Measurements from ENCODE around the gene KAZN.

The KAZN gene

GRCh38 chr1:14794136-14794768 is 195.8 kb downstream of the KAZN start:
- Mint-ChIP-seq H3K27ac (peak overlapping the region in 1 of 2 donors; percentile 10), H3K27me3 (peaks cover 14 to 41% of the 10 kb centered on the region in 2 donors), H3K36me3 (ENCODE audit: insufficient read depth) (no peaks in the 10 kb centered on the region), H3K4me3 (no peak overlapping the region), H3K9me3 (no peaks in the 10 kb centered on the region), H3K4me1 (ENCODE audit: low read depth in 2 of 2) (no peaks in the 10 kb centered on the region)
- DNase-seq (no peak), ATAC-seq (replicated peaks) (no peak)

GRCh38 chr1:14794906-14795305 is 196.4 kb downstream of the KAZN start:
- H3K9me3 Mint-ChIP-seq: no peaks in the 10 kb centered on the region

GRCh38 chr1:14795589-14795988 is 197.1 kb downstream of the KAZN start:
- H3K27ac Mint-ChIP-seq: no peak overlapping the region
- H3K4me1 Mint-ChIP-seq (ENCODE audit: low read depth in 2 of 2): no peaks in the 10 kb centered on the region
- H3K9me3 Mint-ChIP-seq: no peaks in the 10 kb centered on the region
- H3K27me3 Mint-ChIP-seq: peaks cover 14 to 34% of the 10 kb centered on the region in 2 donors
- no peaks in the 10 kb centered on the region for H3K36me3 Mint-ChIP-seq (ENCODE audit: insufficient read depth)
- DNase-seq (no peak), ATAC-seq (replicated peaks) (no peak)
- H3K4me3 Mint-ChIP-seq: no peak overlapping the region

More at GRCh38 chr1:14794906-14795305, 196.4 kb downstream of the KAZN start:
- Mint-ChIP-seq H3K4me3 (no peak overlapping the region), H3K4me1 (ENCODE audit: low read depth in 2 of 2) (no peaks in the 10 kb centered on the region), H3K27me3 (peaks cover 14 to 34% of the 10 kb centered on the region in 2 donors), H3K27ac (no peak overlapping the region), H3K36me3 (ENCODE audit: insufficient read depth) (no peaks in the 10 kb centered on the region)
- ATAC-seq (replicated peaks): no peak
- DNase-seq: no peak

GRCh38 chr1:14800014-14800413 is 201.5 kb downstream of the KAZN start:
- ATAC-seq (replicated peaks): no peak
- H3K4me3 Mint-ChIP-seq: no peak overlapping the region

GRCh38 chr1:14800500-14801076 is 202.1 kb downstream of the KAZN start:
- ATAC-seq (replicated peaks): no peak
- no peaks in the 10 kb centered on the region for H3K36me3 Mint-ChIP-seq (ENCODE audit: insufficient read depth)

More at GRCh38 chr1:14800014-14800413, 201.5 kb downstream of the KAZN start:
- Mint-ChIP-seq H3K27ac (no peak overlapping the region), H3K27me3 (peaks cover 14 to 44% of the 10 kb centered on the region in 2 donors), H3K4me1 (ENCODE audit: low read depth in 2 of 2) (no peaks in the 10 kb centered on the region), H3K9me3 (no peaks in the 10 kb centered on the region), H3K36me3 (ENCODE audit: insufficient read depth) (no peaks in the 10 kb centered on the region)
- no peak for DNase-seq

GRCh38 chr1:14803002-14803789 is 204.7 kb downstream of the KAZN start:
- no peaks in the 10 kb centered on the region for H3K4me1 Mint-ChIP-seq (ENCODE audit: low read depth in 2 of 2)
- no peak overlapping the region for H3K27ac Mint-ChIP-seq
- peaks cover 0 to 19% of the 10 kb centered on the region in 2 donors for H3K27me3 Mint-ChIP-seq

More at GRCh38 chr1:14800500-14801076, 202.1 kb downstream of the KAZN start:
- peaks cover 12 to 40% of the 10 kb centered on the region in 2 donors for H3K27me3 Mint-ChIP-seq
- DNase-seq: no peak
- H3K4me3 Mint-ChIP-seq: no peak overlapping the region
- no peaks in the 10 kb centered on the region for H3K9me3 Mint-ChIP-seq
- no peaks in the 10 kb centered on the region for H3K4me1 Mint-ChIP-seq (ENCODE audit: low read depth in 2 of 2)
- H3K27ac Mint-ChIP-seq: no peak overlapping the region

GRCh38 chr1:14804626-14805025 is 206.1 kb downstream of the KAZN start:
- no peak overlapping the region for H3K4me3 Mint-ChIP-seq
- H3K27me3 Mint-ChIP-seq: peaks cover 0 to 19% of the 10 kb centered on the region in 2 donors
- no peak for DNase-seq
- ATAC-seq (replicated peaks): no peak
- no peak overlapping the region for H3K27ac Mint-ChIP-seq
- H3K9me3 Mint-ChIP-seq: peaks cover 0 to 2% of the 10 kb centered on the region in 2 donors
- peaks cover 0 to 5% of the 10 kb centered on the region in 2 donors for H3K4me1 Mint-ChIP-seq (ENCODE audit: low read depth in 2 of 2)
- H3K36me3 Mint-ChIP-seq (ENCODE audit: insufficient read depth): no peaks in the 10 kb centered on the region

More at GRCh38 chr1:14803002-14803789, 204.7 kb downstream of the KAZN start:
- Mint-ChIP-seq H3K36me3 (ENCODE audit: insufficient read depth) (no peaks in the 10 kb centered on the region), H3K9me3 (no peaks in the 10 kb centered on the region), H3K4me3 (no peak overlapping the region)
- DNase-seq: no peak
- ATAC-seq (replicated peaks): no peak

- no peak for ATAC-seq (replicated peaks)
- Mint-ChIP-seq H3K9me3 (peaks cover 0 to 2% of the 10 kb centered on the region in 2 donors), H3K36me3 (ENCODE audit: insufficient read depth) (no peaks in the 10 kb centered on the region), H3K27ac (no peak overlapping the region), H3K27me3 (peaks cover 0 to 27% of the 10 kb centered on the region in 2 donors), H3K4me1 (ENCODE audit: low read depth in 2 of 2) (peaks cover 0 to 5% of the 10 kb centered on the region in 2 donors), H3K4me3 (no peak overlapping the region)
- no peak for DNase-seq
These were observed 208.3 kb downstream of the KAZN start for GRCh38 chr1:14806772-14807171.

GRCh38 chr1:14808768-14809167 is 210.3 kb downstream of the KAZN start:
- Mint-ChIP-seq H3K36me3 (ENCODE audit: insufficient read depth) (no peaks in the 10 kb centered on the region), H3K27me3 (peaks cover 0 to 21% of the 10 kb centered on the region in 2 donors), H3K27ac (no peak overlapping the region), H3K9me3 (peaks cover 0 to 2% of the 10 kb centered on the region in 2 donors), H3K4me1 (ENCODE audit: low read depth in 2 of 2) (peaks cover 0 to 5% of the 10 kb centered on the region in 2 donors), H3K4me3 (no peak overlapping the region)
- DNase-seq (no peak), ATAC-seq (replicated peaks) (no peak)

GRCh38 chr1:14809191-14809981 is 210.9 kb downstream of the KAZN start:
- no peaks in the 10 kb centered on the region for H3K36me3 Mint-ChIP-seq (ENCODE audit: insufficient read depth)
- DNase-seq: no peak

GRCh38 chr1:14810595-14811361 is 212.3 kb downstream of the KAZN start:
- Mint-ChIP-seq H3K4me1 (ENCODE audit: low read depth in 2 of 2) (peaks cover 0 to 5% of the 10 kb centered on the region in 2 donors), H3K9me3 (peaks cover 0 to 2% of the 10 kb centered on the region in 2 donors), H3K4me3 (no peak overlapping the region), H3K27me3 (peaks cover 13 to 24% of the 10 kb centered on the region in 2 donors), H3K36me3 (ENCODE audit: insufficient read depth) (no peaks in the 10 kb centered on the region), H3K27ac (no peak overlapping the region)
- ATAC-seq (replicated peaks) (no peak), DNase-seq (no peak)

More at GRCh38 chr1:14809191-14809981, 210.9 kb downstream of the KAZN start:
- Mint-ChIP-seq H3K9me3 (peaks cover 0 to 2% of the 10 kb centered on the region in 2 donors), H3K27ac (peak overlapping the region in 1 of 2 donors; percentile 29), H3K27me3 (peaks cover 3 to 17% of the 10 kb centered on the region in 2 donors), H3K4me3 (no peak overlapping the region), H3K4me1 (ENCODE audit: low read depth in 2 of 2) (peaks cover 0 to 5% of the 10 kb centered on the region in 2 donors)
- no peak for ATAC-seq (replicated peaks)

- ATAC-seq (replicated peaks): no peak
- DNase-seq: no peak
- Mint-ChIP-seq H3K27ac (no peak overlapping the region), H3K4me1 (ENCODE audit: low read depth in 2 of 2) (peaks cover 0 to 5% of the 10 kb centered on the region in 2 donors), H3K4me3 (no peak overlapping the region), H3K36me3 (ENCODE audit: insufficient read depth) (no peaks in the 10 kb centered on the region), H3K27me3 (peaks cover 13 to 28% of the 10 kb centered on the region in 2 donors), H3K9me3 (peaks cover 0 to 2% of the 10 kb centered on the region in 2 donors)
These were observed 213.1 kb downstream of the KAZN start for GRCh38 chr1:14811573-14811972.

All from effector memory CD8-positive, alpha-beta T cell (primary cell).